GM18909 (cell line): ENCODE data around the gene SLC43A2.
A peak's percentile ranks its signal among the peaks of the same experiment; 100 is the strongest.
"Not testable (repeated sequence)": the region's sequence is repeated elsewhere in the genome, so short reads cannot be mapped to it uniquely, and the experiment has no call there.

Experiments
- ATAC-seq: cut with Tn5 transposase; IDR thresholded peaks from one replicate; pipeline ENCODE4 v1.9.1; 2021; ENCODE audit warnings: mild to moderate bottlenecking; ENCODE audit not compliant: unreplicated experiment, poor library complexity

Gene SLC43A2

DNA sequence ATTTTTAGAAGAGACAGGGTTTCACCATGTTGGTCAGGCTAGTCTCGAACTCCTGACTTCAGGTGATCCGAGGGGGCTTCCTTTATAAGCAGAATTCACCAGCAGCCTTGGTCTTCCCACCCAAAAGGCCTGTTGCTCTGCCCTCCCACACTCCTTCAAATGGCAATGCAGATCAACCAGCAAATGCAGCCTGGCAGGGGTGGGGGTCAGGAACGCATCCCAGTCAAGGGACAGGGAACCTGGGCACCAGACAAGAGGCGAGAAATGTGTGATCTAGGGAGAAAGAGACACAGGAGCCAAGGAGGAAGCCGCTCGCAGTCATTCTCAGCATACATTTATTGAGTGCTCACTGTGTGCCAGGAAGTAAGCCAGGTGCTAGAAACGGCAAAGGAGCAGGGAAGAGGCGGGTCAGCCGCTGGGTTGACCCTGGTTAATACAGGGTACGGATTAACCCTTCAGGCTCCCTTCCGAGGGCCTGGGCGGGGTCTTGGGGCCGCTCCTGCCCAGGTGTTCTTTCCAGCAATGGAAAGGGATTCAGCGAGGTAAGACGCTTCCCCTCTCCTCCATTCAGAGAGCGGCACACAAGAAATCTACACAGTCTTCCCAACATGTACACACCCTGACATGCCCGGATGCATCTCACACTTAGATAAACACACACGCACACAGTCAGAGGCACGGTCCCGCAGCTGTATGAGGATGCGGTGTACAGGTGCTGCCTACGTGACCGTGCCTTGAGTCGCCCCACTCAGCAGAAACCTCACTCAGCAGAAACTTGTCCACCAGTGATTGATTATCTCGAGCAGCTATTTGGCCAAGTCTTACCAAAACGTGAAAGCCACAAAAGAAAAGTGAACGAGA is 59.5 kb downstream of the SLC43A2 start:
- ATAC-seq, result no peak

DNA sequence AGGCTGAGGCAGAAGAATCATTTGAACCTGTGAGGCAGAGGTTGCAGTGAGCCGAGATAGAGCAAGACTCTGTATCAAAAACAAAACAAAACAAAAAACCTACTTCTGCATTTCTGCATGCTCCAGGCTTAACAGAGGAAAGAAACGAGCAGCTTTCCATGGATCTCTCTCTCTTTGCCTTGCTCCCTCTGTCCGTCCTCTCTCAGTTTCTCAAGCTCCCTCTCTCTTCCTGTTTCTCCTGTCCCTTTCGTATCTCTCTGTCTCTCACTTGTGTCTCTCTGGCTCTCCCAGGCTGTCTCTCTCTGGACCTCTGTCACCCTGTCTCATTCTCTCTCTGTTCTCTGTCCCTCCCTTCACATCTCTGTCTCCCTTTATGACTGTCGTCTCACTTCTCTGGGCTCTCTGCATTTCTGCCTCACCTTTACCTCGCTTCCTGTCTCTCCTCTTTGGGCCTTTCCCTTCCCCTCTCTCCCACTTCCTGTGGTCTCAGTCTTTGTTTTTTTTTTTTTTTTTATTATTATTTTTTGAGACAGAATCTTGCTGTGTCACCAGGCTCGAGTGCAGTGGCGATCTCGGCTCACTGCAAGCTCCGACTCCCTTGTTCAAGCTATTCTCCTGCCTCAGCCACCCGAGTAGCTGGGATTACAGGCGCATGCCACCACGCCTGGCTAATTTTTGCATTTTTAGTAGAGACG is 62.0 kb downstream of the SLC43A2 start:
- ATAC-seq, result no peak

DNA sequence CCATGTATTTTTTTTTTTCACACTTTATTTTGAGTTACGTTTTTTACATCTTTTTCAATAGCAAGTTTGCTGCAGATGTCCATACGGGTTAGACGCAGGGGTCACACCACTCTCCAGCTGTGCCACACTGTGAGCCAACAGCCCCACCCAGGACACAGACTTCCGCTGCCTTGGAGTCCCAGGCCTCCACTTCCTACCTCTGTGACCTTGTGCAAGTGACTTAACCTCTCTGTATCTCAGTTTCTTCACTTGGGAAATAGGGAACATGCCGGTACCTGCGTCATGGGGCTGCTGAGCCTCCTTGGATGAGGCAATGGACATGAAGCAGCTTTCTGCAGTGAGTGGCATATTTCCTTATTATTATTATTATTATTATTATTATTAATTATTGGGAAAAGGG is 62.8 kb downstream of the SLC43A2 start:
- no peak for ATAC-seq

DNA sequence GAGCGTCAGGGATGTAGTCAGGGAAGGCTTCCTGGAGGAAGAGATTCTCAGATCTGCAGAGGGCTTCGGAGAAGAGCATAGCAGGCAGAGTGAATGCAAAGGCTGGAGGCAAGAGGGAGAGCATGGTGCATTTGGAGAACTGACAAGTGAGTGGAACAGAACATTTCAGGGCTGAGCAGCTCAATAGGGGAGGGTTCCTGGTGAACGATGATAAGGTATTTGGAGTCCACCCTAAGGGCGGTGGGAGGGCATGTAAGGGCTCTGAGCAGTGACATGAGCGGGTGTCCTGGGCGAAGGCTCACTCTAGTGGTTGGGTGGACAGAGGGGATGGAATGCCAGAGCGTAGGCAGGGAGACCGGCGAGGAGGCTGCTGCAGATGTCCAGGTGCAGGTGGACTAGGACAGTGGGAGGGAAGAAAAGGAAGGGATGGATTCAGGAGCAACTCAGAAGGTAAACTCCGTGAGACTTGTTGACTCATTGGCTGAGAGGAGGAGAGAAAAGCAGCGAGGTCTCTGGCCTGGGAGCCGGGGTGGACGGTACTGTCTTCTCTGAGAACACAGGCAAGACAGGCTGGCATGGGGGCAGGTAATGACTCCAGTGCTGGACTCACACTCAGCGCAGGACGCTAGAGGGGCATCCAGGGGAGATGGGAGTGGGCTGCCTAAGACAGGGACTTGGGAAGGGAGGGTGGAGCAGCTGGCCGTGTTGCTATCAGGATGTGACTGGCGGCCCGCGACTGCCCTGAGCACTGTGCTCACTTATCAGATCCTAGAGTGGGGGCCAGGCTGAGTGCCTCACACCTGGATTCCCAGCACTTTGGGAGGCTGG is 64.6 kb downstream of the SLC43A2 start:
- ATAC-seq, result no peak

DNA sequence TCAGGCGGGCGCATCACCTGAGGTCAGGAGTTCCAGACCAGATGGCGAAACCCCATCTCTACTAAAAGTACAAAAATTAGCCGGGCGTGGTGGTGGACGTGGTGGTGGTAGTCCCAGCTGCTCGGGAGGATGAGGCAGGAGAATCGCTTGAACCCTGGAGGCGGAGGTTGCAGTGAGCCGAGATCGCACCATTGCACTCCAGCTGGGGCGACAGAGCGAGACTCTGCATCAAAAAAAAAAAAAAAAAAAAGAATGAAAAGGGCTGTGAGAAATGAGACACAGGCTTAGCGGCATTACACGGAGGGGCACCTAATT is 65.2 kb downstream of the SLC43A2 start:
- ATAC-seq, result not testable (repeated sequence)

GRCh38 chr17:1562176-1562643 is 66.4 kb downstream of the SLC43A2 start:
- peak; percentile 48 for ATAC-seq

- ATAC-seq, result peak; percentile 15
Measured at GRCh38 chr17:1561420-1562175, 67.0 kb downstream of the SLC43A2 start.

DNA sequence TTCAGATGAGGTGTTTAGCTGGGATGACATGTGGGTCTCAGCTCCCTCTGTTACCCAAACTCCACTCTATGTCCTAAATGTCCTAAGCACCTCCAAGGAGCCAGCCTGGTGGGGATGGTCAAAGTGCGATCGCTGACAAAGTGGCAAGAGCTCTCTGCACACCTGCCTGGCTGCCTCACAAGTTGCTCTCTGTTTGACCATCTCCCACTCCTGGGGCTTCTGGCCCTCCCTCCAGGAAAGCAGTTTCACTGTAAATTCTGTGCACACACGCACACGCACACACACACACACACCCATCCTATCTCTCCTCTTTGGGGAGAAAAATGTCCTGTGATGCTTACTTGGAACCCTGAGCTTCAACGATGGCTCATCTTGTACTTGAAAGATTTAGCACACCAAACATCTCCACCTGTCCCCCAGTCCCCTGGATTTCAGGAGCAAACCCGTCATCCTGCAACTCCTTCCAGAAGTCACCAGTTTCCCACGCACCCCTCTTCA is 67.7 kb downstream of the SLC43A2 start:
- no peak for ATAC-seq

GRCh38 chr17:1560101-1560857 is 68.4 kb downstream of the SLC43A2 start:
- ATAC-seq, result no peak

DNA sequence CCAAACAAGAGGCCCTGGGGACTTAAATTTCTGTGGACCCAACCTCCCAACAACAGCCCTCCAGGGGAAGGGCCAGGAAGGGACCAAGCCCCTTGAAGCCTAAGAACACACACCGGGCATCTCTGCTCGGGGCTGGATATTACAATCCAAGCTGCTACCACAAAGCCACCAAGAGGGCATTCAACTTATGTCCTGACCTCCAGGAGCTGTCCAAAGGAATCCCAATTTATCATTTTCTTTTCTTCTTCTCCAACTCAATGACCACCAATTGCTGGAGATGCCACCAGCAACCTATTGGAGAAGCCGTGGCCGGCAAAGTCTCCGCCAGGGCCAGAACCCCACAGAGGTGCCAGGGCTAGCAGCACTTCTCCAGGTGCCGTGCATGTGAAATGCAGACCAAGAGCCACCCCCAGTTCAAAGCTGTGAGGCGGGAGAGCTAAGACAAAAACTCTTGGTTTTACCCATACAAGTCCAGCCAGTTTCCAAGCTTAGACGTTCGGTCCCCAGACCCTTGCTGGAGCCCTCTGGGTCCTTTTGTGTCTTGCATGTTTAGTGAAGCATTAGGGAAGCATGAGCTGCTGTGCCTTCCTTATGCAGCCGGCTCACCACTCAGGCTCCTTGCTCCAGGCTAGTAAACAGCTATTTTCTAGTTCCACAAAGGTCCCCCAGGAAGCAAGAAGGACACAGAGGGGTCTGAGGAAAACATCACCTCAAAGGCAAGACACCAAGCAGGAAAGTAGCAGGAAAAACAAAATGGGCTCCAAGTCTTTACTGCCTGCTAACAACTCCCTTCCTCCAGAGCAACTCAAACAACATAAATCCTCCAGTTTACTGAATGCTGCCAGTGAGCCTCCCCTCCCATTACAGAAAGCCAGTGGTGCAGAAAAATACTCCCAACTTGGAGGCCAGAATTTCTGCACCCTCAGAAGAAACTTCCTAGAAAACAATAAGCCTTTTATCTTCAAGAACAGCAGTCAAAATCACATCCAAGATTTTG is 69.3 kb downstream of the SLC43A2 start:
- no peak for ATAC-seq

GRCh38 chr17:1558401-1558800 is 70.2 kb downstream of the SLC43A2 start:
- ATAC-seq, result no peak

DNA sequence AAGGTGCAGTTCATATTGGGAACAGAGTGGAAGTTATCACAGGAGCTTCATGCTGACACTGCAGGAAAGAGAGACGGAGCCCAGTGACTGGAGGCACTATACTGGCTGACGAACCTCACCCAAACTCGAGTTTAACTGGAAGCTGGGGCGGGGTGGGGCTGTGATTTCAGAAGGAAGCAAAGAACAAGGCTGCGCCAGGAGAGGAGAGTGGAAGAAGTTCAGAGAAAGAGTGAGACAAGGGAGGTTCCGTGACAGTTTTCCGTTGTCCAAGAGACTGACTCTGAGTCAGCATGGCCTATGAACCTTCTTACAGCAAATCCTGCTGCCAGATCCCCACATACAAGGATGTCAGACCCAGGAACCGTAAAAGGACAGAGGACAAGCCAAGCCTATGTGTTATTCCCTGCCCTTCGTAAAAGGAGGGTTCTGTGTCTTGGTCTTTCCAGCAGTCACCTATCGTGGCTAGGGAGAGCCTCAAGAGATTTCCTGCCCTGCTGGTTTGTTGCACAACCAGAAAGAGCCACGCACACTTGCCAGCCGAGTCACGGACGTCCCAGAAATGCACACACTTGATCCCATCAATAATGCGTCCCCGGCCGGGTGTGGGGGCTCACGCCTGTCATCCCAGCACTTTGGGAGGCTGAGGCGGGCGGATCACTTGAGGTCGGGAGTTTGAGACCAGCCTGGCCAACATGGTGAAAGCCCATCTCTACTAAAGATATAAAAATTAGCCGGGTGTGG is 71.1 kb downstream of the SLC43A2 start:
- no peak for ATAC-seq

GRCh38 chr17:1555651-1556471 is 72.8 kb downstream of the SLC43A2 start:
- ATAC-seq, result no peak

DNA sequence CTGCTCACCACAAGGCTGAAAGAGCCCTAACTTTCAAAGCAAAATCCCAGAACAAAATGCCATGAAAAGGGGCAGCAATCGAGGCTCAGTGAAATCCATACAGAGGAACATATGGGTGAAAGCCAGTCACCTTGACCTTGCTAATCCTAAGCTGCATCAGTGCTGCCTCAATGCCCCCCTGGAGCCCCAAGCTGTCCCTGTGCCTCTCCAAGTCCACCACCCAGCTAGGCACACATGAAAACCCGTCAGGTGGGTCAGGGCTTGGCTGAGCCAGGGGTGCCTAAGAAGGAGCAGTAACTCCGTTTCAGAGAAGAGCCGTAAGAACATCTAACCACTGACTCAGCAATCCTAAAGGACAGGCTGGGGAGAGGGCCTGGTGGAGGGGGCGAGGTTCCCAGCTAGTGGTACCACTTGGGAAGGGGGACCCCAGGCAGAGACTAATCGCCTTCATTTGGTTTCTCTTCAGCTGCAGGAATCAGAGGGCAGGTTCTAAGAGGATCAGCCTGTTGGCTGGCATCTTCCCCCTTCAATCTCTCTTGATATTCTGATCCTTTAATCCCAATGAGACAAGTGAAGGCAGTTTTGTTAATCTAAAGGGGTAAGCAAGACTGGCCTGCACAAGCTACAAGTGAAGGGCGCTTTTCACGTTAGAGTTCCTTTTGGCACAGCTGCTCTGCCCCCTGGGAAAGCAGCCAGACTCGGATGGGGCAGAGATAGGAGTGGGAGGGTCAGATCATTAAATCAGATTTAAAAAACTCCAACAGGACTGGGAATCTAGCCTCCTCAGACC is 73.7 kb downstream of the SLC43A2 start:
- ATAC-seq, result no peak

GRCh38 chr17:1553354-1554266 is 75.0 kb downstream of the SLC43A2 start:
- ATAC-seq, result no peak
